Neural cell (in vitro differentiated cells): ENCODE data around the gene RAPGEF5.

ENCODE experiments used
- TAF1 ChIP-seq: IDR thresholded peaks from 2 replicates; pipeline ENCODE4 v1.6.1; 2012; ENCODE audit warnings: low read depth
- TF ChIP-seq, protein P1 (sequence below): fragments of 450-650 bp; IDR thresholded peaks from 2 replicates; pipeline ENCODE4 v1.5.1; 2014; ENCODE audit warnings: antibody characterized with exemption, mild to moderate bottlenecking, moderate library complexity; ENCODE audit not compliant: poor library complexity, severe bottlenecking

GRCh38 chr7:22128528-22128920 is 228.4 kb downstream of the RAPGEF5 start:
- TF ChIP-seq, protein P1, sequence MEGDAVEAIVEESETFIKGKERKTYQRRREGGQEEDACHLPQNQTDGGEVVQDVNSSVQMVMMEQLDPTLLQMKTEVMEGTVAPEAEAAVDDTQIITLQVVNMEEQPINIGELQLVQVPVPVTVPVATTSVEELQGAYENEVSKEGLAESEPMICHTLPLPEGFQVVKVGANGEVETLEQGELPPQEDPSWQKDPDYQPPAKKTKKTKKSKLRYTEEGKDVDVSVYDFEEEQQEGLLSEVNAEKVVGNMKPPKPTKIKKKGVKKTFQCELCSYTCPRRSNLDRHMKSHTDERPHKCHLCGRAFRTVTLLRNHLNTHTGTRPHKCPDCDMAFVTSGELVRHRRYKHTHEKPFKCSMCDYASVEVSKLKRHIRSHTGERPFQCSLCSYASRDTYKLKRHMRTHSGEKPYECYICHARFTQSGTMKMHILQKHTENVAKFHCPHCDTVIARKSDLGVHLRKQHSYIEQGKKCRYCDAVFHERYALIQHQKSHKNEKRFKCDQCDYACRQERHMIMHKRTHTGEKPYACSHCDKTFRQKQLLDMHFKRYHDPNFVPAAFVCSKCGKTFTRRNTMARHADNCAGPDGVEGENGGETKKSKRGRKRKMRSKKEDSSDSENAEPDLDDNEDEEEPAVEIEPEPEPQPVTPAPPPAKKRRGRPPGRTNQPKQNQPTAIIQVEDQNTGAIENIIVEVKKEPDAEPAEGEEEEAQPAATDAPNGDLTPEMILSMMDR = no peak
- no peak for TF ChIP-seq TAF1
